NCI-H1436 treated with DMSO at 0.1 percent for 48 hours (cell line): ENCODE measurements around the gene GEMIN5.

ENCODE experiments used
- DNase-seq: peaks from one replicate; lab custom pipeline; 2025; lab: John Stamatoyannopoulos, UW

GEMIN5 gene

DNA sequence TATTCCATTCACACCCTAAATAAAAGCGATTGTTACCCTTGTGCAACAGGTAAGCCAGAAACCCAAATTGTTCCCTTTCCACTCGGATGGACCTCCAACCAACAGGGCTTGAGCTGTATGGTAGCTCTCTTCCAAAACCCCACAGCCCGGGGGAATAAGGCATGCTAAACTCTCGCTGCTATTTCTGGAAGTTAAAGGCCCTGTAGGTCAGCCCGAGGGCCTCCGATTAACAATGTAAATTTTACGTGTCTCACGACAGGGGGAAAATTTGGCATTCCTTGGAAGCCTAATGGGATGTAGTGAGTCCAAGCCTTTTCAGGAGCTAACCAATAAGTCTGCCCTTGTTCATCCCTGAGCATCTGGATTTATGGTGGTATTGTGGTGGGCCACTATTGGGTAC is 53.6 kb downstream of the GEMIN5 start:
- DNase-seq, result no peak

DNA sequence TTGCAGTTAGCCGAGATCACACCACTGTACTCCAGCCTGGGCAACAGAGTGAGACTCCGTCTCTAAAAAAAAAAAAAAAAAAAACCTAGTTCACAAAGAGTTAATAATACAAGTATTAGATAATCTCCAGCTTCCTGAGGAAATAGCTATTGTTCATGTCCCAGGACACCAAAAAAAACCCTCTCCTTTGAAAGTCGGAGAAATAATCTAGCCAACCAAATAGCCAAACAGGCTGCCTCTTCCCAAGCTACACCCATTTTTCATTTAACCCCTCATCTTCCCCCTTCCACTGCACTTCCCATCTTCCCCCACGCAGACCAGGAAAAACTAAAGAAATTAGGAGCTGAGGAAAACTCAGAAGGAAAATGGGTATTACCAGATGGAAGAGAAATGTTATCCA is 56.0 kb downstream of the GEMIN5 start:
- no peak for DNase-seq

DNA sequence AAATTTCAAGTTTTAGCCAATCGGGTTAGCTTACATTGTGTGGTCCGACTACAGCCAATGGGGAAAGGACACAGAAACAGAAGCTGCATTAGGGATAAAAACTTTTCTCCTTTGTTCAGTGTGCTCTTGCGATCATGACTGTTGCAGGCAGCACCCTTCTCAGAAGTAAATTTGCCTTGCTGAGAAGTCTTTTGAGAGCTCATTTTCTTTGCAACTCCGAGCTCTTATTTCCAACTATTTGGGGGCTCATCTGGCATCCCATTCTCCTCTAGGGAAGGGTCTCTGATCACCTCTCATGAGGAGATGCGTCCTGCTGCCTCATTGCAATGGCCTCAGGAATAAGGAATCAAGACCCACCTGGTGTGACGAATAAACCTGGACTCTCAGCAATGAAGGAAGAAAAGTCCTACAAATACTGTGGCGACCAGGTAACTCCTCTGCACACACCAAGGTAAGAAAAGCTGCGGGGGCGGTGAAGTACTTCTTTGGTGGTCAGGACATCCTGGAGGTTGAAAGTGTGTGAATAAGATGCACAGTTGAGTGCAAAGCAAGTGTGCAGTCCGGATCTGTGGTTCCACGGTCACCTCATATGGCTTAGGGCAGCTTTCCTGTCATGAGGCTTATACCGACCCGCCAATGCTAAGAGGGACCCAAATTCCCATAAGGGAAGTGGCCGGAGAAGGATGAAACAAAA is 59.2 kb downstream of the GEMIN5 start:
- no peak for DNase-seq

DNA sequence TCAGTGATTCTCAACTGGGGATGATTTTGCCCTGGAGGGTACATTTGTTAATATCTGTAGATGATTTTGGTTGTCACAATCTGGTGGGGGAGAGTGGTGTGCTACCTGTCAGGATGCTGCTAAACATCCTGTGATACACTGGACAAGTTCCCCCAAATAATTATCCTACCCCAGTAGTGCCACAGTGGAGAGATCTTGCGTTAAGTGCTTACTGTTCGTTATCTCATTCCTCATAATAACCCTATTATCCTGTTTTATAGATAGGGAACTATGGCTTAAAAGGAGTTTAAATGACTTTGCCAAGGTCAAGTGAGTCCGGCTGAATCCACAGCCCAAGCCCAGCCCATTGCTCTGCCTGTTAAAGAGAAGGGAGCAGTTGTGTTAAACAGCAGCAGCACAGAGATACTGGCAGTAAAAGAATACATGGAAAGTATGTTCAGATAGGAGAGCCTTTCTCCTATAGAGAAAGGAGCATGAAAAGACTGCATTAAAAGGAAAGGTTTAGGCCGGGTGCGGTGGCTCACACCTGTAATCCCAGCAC is 64.2 kb downstream of the GEMIN5 start:
- DNase-seq, result no peak

DNA sequence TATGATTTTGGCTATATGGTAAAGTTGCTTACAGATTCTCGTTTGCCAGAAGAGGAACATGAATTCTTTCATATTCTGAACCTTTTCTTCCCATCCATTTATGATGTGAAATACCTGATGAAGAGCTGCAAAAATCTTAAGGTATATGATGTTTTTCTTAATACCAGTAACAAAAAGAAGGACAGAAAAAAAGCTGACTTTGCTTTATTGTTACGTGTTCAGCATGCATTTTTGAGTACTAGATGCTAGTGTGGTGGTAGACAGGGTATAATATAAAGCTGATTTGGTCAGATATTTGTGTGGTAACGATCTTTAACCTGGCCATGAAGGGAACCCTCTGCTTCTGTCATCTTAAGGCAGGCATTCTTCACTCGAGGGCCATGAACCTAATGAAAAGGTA is 66.3 kb downstream of the GEMIN5 start:
- no peak for DNase-seq

DNA sequence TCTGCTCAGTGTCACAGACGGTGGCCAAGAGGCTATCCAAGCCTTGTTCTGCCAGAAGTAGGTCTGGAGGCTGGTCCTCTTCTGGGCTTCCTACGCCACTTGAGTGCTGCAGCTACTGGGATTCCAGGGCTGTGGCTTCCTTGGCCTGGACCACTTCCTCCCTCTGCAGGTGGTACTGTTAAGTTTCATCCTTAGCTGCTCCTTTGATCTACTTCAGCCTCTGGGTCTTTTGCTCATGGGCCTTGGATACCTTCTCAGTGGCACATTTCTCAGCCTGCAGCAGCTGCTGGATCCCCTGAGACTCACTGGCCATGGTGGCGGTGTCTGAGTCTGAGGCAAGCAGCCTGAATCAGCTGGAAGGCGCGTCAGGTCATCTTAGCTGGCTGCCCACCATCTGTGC is 69.3 kb downstream of the GEMIN5 start:
- DNase-seq, result no peak

DNA sequence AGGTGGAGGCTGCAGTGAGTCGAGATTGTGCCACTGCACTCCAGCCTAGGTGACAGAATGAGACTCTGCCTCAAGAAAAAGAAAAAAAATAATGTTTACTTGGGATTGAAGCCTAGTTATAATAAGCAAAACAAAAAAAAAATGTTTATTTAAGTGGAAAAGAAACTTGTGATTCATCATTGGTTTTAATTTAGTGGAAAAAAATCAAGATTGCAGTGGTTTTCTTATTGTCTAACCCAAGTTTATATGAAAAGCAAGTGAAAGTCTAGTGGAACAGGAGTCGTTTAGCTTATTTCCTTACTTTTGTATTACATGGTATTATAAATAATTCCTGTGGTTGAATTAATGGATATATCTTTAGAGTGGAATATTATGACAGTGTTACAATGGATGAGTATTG is 71.2 kb downstream of the GEMIN5 start:
- DNase-seq, result no peak

DNA sequence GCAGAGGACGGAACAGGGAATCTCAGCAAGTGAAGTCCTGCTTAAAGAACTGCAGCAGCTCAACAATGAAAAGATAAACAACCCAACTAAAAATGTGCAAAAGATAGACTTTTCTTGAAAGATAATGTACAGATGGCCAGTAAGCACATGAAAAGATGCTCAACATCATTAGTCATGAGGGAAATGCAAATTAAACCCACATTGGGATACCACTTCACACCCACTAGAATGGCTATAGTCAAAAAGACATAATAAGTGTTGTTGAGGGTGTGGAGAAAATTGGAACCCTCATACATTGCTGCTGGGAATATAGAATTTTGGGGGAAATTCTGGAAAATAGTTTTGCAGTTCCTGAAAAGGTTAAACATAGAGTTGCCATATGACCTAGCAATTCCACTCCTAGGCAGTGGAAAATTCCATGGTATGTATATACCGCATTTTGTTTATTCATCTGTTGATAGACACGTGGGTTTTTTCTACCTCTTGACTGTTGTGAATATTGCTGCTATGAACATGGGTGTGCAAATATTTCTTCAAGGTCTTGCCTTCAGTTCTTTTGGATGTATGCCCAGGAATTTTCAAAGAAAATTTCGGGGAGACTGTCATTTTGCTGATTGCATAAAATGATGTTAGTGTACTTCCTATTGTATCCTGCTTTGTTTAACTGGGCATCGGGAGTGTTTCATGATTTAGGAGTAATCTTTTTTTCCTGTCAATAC is 72.4 kb downstream of the GEMIN5 start:
- DNase-seq, result no peak

DNA sequence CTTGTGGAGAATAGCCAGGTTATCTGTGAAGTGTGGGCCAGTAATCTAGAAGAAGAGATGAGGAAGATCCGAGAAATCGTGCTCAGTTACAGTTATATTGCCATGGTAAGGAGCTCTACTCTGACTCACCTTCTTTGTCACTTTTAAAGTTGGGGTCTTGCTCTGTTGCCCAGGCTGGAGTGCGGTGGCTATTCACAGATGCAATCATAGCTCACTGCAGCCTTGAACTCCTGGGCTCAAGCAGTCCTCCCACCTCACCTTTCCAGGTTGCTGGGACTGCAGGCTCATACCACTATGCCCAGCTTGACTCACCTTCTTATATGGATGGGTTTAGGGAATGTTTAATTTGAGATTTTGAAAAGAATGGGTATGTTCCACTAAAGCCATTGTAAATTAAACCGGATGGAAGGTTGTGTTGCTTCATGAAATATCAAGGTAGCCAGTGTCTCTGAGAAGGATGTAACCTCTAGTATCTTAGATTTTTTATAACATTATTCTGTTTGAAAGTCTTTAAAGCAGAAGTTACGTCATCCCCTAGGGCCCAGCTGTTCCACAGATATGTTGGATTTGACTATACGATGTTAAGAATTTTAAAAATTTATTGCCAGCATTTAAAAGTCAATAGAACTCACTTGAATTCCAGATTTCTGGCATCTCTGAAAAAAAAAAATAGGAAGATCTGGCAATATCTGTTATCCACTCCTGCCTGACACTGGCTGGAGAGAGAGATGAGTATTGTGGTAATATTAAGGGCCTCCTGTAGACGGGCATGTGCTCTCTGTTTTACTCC is 74.5 kb downstream of the GEMIN5 start:
- no peak for DNase-seq

DNA sequence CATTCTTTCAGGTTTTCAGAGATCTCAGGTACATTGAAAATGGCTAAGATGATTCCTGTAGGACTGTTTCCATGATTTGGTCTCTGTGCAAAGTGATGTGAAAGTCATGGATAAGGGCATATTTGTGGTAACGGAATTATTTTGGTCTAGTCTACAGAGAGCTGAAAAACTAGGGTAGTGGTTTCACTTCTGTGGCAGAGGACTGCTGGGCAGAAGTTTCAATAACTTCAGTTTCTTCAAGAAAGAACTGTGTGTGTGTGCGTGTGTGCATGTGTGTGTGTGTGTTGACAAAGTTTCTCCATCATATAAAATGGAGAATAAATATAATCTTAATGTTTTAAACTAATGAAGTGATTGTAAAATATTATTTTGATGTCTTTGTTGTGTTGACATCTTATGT is 75.2 kb downstream of the GEMIN5 start:
- DNase-seq, result no peak

DNA sequence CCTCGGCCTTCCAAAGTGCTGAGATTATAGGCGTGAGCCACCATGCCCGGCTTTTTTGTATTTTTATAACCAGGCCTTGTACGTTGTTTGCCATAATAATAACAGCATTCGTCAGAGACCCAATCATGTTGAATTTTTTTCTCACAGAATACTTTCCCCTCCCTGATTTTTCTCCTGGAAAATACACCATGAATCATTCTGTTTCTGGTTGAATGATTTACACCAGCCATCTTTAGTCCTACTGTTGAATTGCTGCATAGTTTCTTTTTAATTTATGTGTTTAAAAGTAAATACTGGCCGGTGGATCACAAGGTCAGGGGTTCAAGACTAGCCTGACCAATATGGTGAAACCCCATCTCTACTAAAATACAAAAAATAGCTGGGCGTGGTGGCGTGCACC is 76.1 kb downstream of the GEMIN5 start:
- no peak for DNase-seq

DNA sequence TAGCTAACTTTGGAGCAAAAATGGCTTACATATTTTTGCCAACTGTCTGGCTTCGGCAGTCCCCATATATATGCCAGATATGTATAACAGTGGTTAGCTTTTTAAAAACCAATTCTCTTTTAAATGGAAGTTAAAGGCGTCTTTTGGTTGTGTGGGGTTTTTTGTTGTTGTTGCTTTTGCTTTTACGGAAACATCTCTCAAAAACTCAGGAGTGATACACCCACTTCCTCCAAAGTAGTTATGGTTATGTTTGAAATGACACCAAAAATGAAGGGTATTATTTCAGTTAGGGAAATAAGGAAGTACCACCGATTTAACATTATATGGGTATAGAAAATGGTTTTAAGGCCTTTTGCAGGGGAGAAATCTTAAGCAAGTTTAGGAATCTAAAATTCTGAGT is 77.2 kb downstream of the GEMIN5 start:
- no peak for DNase-seq

DNA sequence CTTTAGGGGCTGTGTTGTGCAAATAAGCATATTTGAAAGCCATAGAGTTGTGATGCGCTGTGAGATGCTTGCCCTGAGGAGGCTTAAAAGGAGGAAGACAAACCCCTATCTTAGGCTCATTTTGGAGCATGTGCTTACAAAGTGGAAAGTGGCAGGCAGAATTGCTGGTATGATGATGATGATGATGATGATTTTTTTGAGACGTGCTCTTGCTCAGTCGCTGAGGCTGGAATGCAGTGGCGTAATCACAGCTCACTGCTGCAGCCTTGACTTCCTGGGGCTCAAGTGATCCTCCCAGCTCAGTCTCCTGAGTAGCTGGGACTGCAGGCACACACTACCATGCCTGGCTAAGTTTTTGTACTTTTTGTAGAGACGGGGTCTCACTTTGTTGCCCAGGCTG is 77.9 kb downstream of the GEMIN5 start:
- no peak for DNase-seq

DNA sequence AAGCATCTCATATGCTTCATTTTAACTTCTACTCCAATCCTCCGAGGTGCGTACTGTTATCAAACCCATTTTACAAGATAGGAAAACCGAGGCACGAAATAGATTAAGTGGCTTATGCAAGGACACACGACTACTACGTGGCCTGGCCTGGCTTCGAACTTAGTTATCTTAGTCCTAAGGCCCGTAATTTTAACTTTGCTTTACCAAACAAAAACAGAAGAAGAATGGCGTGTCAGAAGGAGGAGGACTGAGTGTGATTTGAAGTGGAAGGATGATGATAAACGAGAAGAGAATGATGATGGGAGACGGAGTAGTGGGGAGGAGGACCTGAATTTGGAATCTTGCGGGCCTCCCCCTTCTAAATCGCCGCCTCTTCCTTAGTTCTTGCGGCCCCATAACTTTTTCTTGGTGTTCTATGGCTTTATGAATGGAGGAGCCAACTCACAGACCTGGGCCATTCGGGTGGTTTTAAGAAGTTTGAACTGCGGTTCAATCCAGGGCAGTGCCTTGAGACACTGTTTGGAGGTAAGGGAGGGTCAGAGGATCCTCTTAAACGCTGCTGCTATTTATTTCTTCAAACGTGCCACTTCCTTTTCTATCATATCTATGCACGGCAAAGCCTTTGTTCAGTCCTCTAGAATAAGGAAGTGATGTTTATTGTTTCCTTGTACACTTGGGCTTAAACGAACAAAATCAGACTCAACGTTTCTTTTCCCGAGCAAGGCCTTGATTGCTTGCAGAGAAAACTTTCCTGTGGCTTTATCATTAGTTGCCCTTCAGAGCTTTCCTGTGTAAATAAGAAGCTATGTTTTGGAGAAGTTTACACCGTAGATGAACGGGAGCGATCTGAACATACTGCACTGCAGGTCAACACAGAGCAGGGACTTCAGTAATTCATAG is 78.8 kb downstream of the GEMIN5 start:
- no peak for DNase-seq

DNA sequence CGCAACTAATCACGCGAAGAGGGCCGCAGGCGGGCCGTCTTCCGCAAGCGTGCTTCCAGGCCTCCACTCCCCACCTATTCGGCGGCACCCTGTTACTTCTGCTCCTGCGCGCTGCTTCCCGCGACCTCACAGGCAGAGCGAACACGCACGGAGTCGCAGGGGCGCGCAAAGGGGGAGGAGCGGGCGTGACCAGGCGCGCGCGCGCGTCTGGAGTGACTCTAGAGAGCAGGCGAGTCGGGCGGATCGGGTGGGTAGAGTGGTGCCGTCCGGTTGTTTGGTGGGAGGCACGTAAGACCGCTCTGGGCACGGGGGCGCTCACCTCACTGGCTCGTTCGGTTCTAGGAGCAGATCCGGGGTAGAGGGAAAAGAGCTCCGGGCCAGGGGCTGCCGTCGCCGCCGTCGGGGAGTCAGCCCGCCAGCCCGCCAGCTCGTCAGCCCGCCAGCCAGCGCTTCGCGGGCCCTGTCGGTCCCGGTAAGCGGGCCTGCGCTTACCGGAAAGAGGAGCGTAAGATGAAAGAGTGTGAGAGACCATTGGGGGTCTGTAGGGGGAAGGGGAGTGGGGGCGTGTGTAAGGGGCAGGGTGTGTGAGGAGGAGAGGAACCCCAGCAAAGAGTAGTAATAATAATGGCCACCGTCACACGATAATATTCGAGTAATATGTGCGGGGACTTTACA is 79.6 kb downstream of the GEMIN5 start, which contains the start of gene CNOT8:
CNOT8 (plus strand) TSS at position 331 of the 675 bp plus-strand sequence. CDS start 4,652 bp downstream, outside the sequence.
- DNase-seq, result peak; percentile 88

DNA sequence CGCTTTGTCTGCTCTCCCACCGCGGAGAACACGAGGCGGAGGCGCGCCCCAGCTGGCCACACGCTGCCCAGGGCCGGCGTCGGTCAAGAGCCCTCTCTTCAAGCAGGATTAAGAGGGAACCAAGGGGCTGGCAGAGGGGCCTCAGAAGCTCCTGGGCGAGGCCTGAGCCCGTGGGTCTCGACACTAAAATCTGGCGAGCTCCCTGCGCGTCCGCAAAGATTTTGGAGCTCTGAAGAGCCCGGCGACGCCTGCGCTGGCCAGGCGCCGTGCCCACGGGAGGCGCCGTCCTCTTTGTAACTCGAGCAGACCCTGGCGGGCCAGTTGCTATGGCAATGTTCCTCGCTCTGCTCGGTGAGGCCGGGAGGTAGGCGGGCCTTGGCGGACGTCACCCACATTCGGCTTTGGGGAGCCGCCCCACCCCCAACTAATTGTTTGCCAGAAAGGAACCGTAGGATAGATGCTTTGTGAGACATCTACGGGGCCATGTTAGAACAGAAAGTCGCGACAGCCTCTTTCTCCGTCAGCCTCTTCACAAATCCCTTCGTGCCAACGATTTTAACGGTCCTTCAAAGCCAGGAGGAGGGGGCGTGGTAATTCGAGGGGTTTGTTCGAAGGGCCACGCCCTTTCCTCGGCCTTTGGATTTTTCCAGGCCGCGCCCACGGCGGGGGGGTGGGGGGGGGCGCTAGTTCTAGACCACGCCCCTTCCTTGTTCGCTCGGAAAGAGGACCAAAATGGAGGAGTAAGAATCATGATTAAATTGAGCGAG is 80.3 kb downstream of the GEMIN5 start:
- DNase-seq, result peak; percentile 81

DNA sequence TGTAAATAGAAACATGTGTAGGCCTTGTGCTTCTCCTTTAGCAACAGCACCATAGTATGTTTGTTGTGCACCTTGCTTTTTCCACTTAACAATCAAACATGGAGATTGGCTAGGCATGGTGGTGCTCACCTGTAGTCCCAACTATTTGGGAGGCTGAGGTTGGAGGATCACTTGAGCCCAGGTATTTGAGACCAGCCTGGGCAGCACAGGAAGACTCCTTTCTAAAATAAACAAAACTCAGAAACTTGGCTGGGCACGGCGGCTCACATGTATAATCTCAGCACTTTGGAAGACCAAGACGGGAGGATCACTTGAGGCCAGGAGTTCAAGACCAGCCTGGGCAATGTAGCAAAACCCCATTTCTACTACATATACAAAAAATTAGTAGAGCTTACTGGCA is 86.7 kb downstream of the GEMIN5 start:
- DNase-seq, result no peak

DNA sequence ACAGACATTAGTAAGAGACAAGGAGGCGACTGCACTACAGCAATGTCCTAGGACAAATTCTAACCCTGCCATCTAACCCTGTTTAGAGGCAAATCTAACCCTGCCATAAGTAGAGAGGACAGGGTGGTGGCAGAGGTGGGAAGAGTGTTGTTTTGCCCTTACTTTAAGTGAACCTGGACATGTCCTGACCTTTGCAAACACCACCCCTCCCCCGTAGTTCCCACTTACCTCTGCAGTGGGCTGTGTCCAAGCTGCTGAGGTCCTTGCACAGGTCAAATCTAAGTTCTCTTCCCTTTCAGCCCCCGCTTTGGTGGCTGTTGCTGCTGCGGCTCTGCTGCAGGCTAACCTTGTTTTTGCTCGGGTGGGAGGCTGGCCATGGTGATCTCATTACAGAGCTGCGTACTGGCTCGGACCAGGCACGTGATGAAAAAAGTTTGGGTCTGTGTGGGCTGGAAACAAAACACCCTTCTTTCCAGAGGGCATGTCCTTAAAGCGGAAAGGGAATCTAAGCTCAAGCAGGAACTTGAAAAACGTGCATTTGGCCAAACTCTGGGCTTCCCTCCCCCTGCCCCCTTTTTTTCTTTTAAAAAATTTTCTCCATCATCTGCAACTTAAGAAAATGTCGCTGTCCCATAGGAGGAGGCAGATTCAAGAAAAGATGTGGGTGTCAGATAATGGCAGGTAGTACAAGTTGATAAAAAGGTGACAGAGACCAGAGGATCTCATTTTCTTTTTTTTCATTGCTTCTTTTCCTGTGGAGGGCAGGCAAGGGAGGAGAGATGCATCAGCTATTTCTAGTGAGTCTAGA is 87.6 kb downstream of the GEMIN5 start, which contains the start of gene FAXDC2:
FAXDC2 (minus strand) TSS at position 349 of the 808 bp plus-strand sequence. CDS start 12,425 bp downstream, outside the sequence.
- DNase-seq, result no peak

DNA sequence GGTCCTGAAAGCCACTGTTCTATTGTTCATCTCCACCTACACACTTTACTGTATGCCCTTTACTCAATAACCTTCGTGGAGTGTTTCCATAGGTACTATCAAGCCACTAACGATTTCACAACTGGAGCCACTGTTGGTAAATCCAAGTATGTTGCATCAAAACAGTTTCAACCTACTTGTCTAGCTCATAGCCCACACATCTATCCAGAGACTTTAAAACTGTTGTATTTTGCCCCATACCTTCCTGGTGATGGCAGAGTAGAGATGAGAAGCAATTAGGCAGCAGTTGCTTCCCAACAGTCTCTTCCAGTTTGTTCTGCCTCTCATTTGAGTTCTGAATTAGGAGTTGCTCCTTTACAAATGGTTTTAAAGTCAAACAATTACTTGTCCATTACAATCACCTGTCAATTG is 88.2 kb downstream of the GEMIN5 start:
- no peak for DNase-seq
